G401 (cell line): Measurements from ENCODE around the gene BMF. TPM values are rescaled to one million over a fixed set of nuclear protein-coding genes. Genes with fewer than 3 reads are reported as not detected.

Source experiments
- DNase-seq: peaks from one replicate; pipeline ENCODE4 v3.0.0-alpha.2; 2015; ENCODE audit warnings: low spot score
- in situ Hi-C: cut with HindIII; loops from 2 replicates; pipeline ENCODE4 v1.10.0; 2016; ENCODE audit warnings: low sequenced_read_pairs, mixed read lengths
- total RNA-seq: library from RNA; depleted of rRNA; stranded (reverse); fragments of >200 nt; shearing (Covaris generic); gene quantifications from 2 replicates; pipeline ENCODE4 v1.2.3, GENCODE V29; 2014; rRNA removed

Gene BMF
- total RNA-seq, 1 experiment from 2014 or later: 14.3 TPM

DNA sequence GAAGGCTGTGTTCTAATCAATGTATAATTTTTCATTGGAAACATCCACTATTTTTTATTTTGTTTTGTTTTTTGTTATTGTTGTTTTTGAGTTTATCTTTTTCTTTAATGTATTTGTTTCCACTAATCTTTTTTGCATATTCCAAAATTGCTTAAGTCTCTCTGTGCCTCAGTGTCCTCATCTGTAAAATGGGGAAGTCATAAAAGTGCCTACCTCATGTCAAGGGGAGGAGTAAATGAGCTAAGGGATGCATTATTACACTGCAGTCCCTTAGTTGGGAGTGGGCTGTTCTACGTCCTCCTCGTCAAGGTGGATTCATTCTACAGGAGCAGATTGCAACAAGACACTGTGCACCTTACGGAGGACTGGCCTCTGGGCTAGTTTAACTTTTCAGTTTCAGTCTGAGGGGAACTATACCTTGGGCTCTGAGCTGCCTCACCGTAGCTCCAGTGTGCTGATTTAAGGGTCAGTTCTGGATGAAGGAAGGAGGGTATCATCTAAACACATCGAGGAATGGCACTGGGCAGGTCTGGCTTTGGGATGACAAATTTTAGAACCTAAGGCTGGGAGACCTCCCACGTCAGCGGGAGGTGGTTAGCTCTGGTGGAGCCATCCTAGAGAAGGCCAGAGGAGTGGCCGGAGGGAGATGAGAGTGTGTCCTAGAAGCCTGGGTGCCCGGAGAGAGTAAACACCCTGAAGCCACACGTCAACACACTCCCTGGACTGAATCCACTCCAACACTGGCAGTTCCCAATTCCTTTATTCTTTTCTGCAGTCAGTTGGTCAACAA lies 64.6 kb downstream of the BMF start:
- no peak for DNase-seq
- in situ Hi-C loops: loop anchor here (25.0 kb wide), 1 partner anchor 168 kb away; no protein-coding TSS in a partner anchor

DNA sequence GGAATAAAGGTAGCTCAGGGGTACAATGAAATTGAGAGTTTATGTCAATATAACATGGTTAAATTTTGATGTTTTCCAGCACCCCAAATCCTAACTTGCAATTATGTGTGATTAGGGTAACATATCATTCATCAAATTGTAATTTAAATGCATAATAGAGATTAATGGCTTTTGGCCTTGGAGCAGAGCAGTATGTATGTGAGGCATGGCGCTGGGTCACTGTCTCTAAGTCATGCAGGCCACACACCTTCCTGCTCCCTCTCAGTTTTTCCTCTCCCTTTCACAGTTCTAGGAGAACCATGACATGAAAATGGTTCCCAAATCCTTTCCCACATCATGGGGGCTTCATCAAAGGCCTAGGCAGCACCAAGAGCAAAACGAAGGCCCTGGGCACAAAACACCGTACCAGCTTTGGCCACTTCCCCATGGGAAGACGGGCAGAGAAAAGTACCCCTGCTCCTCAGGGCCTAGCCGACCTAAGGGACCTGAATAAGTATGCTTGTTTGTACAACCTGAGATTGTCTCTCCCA lies 65.8 kb downstream of the BMF start:
- in situ Hi-C loops: loop anchor here (25.0 kb wide), 1 partner anchor 169 kb away; no protein-coding TSS in a partner anchor
- DNase-seq: no peak

DNA sequence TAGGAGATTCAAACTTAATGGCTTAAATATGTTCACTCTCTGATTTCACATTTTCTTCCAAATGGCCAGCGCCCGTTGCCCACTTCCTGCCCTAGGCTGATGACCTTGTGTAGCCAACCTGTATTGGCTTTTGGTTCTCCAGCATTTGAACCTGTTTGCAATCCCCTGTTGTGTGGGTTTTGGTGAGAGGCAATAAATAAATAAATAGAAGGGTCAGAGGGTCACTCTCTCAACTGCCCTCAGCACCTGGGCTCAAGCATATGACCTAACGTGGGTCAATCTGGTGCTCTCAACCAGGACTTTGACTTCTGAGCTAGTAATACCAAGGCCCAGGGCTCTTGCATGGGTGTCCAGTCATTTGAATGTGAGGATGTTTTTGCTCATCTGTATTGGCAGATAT lies 67.9 kb downstream of the BMF start:
- DNase-seq: no peak
- in situ Hi-C loops: loop anchor here (25.0 kb wide), 1 partner anchor 172 kb away; no protein-coding TSS in a partner anchor

DNA sequence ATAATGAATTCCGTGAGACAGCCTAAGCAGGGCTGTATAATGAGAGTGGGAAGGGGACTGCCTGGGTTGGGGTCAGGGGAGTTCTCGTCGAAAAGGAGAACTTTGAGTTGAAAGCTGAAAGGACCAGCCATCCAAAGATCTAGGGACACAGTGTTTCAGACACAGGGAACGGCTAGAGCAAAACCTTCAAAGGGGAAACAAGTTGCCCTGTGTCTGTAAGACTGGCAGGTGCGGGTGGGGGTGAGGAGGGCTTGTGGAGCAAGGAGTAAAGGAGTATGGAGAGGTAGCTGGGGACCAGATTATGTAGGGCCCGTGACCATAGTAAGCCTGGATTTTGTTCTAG lies 68.4 kb downstream of the BMF start:
- no peak for DNase-seq
- in situ Hi-C loops: loop anchor here (25.0 kb wide), 1 partner anchor 172 kb away; no protein-coding TSS in a partner anchor

DNA sequence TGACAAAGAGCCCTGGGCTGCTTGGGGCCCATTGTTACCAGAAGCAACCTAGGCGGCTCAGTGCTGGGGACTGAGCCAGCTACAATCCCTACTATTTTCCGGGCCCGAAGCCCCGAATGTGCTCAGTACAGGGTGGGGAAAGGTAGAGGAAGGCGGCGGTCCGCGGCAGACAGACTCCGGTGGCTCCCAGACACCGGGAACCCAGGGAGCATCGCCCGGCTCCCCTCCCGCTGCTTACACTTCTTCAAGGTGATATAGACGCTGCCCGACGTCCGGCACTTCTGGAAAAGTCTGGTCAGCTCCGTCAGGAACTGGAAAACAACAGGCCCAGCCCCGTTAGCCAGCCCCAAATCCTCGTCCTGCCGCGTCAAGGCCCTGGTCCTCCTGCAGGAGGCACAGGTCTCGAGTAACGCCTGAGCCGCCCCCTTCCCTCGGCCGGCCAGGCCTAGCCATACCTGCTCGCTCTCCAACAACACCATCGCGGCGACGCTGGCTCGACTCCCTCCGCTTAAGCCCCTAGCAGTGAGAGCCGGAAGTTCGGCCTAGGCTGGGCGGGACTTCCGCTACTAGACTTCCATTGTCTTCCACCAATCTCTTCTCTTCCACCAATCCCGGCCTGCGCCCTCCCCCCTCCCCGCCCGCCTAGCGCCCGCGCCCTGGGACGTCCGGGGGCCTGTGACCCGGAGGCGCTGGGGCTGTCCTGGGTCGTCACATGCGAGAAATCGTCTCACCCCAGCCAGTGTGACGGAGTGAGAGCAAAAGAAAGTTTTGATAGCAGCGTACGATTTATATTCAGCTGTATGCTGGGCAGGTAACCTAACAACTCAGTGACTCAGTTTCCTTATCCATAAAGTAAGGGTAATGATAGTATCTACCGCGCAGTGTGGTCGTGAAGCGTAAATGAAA lies 69.8 kb downstream of the BMF start, which contains the start of gene SRP14:
TSS of gene SRP14 (minus strand) at position 544 of the 906 bp plus-strand sequence. CDS start at position 479, 65 bp downstream.
- in situ Hi-C loops: loop anchor here (25.0 kb wide), 1 partner anchor 173 kb away; no protein-coding TSS in a partner anchor
- peak; percentile 97 for DNase-seq

DNA sequence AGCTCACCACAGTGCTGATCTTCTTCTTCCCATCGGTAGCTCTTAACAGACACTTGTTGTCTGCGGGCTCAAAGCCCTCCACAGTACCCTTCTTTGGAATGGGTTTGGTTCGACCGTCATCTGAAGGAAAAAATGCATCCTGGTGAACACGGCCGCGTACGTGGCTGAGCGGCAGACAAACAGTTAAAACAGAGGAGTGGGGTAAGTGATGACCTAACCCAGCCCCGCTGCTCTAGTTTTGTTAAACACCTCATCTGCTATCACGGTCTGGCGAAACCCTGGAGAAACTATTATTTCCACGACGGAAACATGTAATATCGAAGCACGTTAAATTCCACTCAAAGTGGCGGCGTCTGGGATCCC lies 70.4 kb downstream of the BMF start:
- in situ Hi-C loops: loop anchor here (25.0 kb wide), 1 partner anchor 174 kb away; no protein-coding TSS in a partner anchor
- no peak for DNase-seq

Other genes starting within 250 kb of the BMF start
- gene GPR176, start 188.6 kb downstream of the BMF start, total RNA-seq: 0.98 and 2.0 TPM in 2 replicates
- gene EIF2AK4, start 174.8 kb downstream of the BMF start, total RNA-seq: 44.1 and 54.8 TPM in 2 replicates
- 194 and 205 TPM in 2 replicates for gene SRP14, start 69.7 kb downstream of the BMF start, total RNA-seq
- gene BUB1B, start 52.2 kb upstream of the BMF start, total RNA-seq: 64.4 and 86.8 TPM in 2 replicates
- gene PAK6, start 130.2 kb upstream of the BMF start, total RNA-seq: 1.8 TPM in 1 of 2 replicates, not detected in the other
- 8.4 and 14.9 TPM in 2 replicates for gene ANKRD63, start 174.2 kb upstream of the BMF start, total RNA-seq
- gene PLCB2, start 199.1 kb upstream of the BMF start, total RNA-seq: 99.6 and 145 TPM in 2 replicates
- 203 TPM in 2 replicates for gene INAFM2, start 214.8 kb upstream of the BMF start, total RNA-seq
- gene CCDC9B, start 232.1 kb upstream of the BMF start, total RNA-seq: 4.7 and 5.9 TPM in 2 replicates
- not detected in 2 replicates for gene PHGR1, start 242.2 kb upstream of the BMF start, total RNA-seq
- 1.0 and 3.1 TPM in 2 replicates for gene DISP2, start 249.3 kb upstream of the BMF start, total RNA-seq